Limb (tissue), 2 donors: ENCODE data around the gene GYPB.
"Not testable (repeated sequence)": the region's sequence is repeated elsewhere in the genome, so short reads cannot be mapped to it uniquely, and the experiment has no call there.

Experiments
- DNase-seq, 2 donors: peaks; one replicate each; pipeline ENCODE4 v3.0.0-alpha.2; 2016; ENCODE audit errors: extremely low spot score in 2 of 2

Gene GYPB

DNA sequence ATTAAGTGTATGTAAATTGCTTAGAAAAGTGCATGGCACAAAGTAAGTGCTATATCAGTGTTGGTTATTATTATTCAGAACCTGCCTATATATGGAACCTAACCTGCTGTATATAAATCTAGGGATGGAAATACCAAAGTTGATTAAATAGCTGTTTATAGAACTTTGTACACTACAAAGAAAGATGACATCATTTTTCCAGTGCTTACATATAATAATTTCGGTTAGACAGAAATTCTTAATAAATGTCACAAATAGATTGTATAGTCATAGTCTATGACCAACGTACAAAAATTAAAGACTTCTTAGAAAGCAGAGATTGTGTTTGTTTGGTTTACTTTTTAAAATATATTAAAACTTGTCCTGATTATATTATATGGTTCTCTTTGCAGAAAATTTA, 4.4 kb downstream of the GYPB start:
- DNase-seq, result no peak

DNA sequence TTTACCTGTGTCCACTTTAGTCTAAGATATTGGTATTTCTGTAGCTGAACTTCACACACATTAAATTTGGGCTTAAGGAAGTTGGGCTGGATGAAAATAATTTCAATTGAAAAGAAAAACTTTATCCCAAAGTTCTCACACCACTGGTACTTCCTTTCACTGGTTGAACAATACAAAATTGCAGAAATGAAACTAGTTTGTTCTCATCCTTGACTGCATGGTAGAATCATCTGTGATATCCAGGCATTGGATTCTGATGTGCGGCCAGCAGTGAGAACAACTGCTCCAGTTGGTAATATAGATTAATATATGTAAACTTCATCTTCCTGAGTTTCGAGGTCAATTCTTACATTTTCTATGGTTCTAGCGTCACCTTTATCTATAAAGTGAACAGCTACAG, 10.6 kb downstream of the GYPB start:
- DNase-seq, result not testable (repeated sequence)

DNA sequence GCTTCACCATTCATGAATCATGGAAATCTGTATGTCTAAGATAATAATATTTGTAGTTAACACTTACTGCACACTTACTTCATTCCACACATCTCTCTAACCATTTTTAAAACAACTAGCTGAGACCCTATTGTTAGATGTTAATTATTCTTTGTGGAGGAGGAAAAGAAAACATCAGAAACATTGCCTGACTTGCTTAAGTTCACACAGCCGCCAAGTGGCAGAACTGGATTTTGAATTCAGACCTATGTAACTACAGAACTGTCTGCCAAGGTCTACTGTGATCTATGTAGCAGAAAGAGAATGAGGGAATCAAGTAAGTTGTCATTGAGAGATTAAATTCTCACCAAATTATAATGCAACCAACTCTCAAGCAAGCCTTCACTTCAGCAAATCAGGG, 11.2 kb downstream of the GYPB start:
- DNase-seq, result not testable (repeated sequence)

DNA sequence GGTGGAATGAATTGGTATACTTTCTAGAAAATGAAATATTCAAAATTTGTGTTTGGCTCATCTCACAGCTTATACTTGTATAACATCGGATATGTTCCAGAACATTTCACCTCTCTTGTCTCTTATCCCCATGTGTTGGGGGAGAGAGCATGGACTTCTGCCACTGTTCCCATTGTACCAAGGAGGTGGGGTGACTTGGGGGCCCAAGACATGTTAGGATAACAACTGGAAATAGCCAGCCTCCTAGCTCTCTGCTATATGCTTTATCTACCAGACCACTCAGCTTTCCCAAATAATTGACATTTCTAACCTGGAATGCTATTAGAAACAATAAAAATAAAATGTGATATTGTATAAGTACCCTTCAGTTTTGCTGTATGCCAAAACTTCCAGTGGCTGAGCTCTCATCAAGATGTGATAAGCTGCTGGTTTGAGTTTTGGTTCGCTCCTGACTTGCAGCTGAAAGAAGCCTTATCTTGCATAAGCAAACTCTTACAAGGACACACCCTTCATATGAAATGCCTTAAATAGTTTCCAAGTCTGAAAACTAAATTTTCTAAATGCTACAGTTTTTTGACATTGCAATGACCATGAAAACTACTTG, 12.9 kb downstream of the GYPB start:
- not testable (repeated sequence) for DNase-seq

DNA sequence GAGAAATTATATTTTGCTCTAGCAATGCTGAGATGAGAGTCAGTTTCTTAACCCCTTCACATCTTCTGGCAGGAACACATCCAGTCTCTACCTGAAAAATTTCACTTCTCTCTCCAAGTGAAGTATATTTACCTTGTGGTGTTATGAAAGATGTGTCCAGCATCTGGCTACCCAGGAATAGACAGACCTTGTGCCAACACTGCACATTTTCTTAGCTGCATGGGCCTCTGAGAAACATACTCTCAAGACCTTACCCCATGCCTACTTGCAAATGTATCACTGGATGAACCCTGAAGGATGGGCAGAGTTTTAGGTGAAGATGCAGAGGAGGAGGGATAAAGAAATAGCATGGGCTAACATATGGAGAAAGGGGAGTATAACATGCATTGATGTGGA, 13.6 kb downstream of the GYPB start:
- DNase-seq, result not testable (repeated sequence)

DNA sequence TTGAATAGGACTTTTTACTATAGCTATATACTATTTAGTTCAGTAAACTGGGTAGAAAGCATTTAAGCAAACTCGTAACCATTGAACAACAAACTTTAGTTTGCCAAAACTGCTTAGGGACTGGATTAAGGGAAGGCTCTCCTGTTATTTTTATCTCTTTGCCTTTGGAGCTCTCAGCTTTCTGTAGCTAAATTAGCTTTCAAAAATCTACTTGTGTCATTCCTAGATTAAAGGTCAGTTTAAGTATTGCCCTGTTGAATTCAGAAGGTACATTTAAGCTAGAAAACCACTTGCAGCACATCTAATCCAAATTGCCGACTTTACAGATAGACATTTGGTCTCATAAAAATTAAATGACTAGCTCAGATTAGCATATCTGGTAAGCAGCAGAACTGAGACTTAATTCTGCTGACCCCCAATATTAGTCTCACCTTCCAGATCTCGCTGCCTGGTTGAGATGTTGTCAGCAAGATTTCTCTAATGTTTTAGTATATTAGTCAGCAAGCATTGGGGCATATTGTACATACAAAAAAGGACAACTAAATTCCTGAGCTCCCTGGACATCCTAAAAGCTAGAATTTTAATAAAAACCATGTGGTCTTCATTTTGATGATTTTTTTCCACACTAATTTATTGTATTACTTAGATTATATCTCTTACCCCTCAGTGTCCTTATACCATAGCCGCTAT, 14.2 kb downstream of the GYPB start:
- not testable (repeated sequence) for DNase-seq

DNA sequence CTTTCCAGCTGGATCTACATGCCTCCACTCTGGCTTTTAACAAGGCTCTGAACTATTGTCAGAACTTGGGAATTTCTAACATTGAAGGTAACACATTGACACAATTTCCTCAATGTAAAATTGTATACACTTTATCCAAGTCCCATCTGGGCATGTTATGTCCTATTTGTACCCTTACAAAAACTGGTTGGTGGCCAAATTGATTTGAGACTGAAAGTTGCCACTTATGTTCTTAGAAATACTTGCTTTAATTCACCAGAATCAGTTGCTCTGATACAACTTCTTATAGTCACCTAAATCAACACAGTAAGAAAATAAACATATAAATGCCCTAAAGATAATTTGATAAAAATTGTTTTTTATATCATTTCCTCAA, 15.3 kb downstream of the GYPB start:
- DNase-seq, result not testable (repeated sequence)

DNA sequence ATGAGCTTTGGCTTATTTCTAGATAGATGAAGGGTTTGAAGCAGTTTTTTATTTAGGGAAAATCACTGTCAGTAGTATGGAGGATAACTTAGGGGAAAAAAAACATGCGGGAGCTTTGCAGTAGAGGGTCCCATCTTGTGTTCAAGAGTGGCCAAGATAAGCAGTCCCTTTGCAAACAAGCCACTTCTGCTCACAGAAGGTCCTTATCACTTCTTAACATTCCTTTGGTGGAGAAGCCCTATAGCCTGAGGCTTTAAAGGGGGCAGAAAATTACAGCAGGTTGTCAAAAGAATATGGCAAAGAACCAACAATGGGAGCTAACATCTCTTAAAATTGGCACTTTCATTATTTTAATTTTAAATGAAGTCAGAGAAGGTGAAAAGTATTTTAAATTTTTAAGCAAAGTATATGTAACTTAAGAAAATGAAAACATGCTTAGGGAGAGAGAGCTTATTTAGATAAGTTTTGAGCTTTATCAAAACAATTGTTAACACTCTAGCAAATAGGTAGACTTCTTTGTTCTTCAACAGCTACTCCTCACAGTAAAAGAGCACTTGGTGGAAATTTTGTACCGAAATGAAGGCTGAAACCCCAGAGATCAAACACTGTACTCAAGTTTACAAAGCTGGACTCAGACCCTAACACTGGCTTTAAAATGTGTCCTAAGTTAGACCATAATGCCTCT, 15.8 kb downstream of the GYPB start:
- not testable (repeated sequence) for DNase-seq

DNA sequence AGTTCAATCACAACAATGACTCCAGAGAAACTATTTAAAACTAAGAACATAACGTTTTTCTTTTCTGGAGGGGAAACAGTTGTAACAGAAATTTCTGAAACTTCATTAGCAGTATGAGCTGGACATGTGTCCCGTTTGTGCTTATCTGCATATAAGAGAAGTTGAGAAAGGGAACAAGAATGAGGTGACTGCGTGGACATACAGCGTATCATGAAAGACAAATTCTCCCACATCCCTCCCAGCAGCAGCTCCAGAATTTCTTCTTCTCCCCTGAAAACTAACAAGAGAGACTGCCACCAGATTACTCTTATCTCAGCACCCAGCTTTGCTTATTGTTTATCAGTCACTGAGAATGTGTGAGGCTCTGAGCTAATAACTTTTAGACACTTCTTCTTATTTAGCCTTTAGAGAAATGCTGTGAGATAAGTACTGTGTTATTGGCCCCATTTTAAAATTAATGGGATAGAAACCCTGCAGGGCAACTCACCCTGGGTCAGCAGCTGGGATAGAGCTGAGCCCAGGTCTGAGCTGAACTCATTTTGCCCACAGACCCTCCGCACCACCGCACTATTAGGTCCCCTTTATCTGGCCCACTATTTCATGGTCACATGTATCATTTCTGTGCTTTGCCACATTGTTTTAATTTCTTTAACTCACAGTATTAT, 18.7 kb downstream of the GYPB start:
- DNase-seq, result not testable (repeated sequence)

DNA sequence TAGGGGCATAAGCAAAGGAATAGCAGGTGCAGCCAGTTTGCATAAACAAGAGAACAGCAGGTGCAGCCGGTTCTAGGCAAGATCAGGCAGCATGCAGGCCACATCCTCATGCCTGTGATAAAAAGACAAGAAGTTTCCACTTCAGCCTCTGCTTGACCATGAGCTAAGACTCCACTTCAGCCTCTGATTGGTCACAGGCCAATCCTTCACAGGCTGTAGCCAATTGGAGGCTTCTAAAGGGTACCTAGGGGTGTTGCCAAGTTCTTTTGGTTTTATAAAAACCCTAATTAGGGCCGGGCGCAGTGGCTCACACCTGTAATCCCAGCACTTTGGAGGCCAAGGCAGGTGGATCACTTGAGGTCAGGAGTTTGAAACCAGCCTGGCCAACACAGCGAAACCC, 23.0 kb downstream of the GYPB start:
- not testable (repeated sequence) for DNase-seq

DNA sequence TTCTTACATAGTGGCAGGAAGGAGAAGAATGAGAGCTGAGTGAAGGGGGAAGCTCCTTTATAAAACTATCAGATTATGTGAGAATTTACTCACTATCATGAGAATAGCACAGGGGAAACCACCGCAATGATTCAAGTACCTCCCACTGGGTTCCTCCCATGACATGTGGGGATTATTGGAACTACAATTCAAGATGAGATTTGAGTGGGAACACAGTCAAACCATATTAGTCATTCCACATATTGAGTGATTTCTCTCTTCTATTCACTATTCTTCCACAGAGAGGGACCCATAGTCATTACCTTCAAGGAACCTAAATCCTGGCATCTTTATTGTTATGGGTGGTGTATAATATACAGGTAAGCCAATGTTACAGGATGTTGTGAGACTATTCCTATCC, 27.4 kb downstream of the GYPB start:
- not testable (repeated sequence) for DNase-seq

DNA sequence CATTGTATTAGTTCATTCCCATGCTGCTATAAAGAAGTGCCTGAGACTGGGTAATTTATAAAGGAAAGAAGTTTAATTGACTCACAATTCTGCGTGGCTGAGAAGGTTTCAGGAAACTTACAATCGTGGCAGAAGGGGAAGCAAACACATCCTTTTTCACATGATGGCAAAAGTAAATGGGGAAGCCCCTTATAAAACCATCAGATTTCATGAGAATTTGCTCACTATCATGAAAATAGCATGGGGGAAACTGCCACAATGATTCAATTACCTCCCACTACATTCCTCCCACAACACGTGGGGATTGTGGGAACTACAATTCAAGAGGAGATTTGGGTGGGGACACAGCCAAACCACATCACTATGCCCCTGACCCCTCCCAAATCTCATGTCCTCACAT, 28.5 kb downstream of the GYPB start:
- DNase-seq, result not testable (repeated sequence)

DNA sequence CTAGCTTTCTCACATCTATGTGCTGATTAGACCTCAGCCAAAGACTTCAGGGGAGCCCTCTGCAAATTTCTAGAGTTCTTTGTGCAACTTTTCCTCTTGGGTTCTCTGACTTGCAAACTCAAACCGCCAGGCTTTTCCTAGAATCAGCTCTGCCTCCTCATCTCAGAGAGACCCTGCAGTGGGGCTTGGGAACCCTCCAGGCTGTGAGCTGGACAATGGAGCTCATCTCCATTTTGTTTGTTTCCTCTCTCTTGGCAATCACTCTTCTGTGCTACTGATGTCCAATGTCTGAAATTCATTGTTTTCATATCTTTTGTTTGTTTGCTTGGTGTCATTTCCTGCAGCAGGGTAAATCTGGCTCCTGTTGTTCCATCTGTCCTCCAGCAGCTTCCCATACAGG, 33.0 kb downstream of the GYPB start:
- no peak for DNase-seq

DNA sequence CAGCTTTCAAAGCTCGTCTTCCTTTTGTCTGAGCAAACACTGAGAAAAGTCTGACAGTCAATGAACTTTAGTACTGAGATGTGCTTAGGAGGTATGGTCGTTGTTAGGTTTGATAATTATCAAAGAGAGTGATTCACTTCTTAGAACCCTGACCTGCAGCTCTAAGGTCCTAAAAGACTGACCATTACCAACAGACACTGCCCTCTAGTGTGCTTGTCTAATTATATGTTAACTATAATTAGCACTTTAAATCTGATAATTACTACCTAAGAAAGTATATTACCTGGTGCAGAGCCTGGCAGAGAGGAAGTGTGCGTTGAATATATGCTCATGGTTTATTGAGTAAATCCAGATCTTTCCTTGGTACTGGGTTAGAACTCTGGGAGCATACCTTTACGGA, 38.4 kb downstream of the GYPB start:
- not testable (repeated sequence) for DNase-seq

DNA sequence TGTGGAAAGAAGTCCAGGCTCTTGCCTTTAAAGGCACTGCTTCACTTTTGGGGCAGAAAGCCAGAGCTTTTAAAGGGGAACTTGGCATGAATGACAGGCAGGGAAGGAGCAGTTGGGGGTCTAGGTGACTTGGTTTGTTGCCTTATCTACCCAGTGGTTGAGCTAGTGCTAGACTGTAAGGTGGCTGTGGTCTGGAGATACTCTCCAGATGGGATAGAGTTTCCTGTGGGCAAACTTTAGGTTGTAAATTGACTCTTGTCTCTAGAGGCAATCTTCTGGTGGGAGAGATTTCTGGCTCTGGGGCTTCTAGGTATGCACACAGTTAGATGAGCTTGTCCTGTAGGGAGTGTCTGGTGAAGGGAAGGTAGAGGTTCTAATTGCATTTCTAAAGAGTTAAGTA, 43.7 kb downstream of the GYPB start:
- DNase-seq, result not testable (repeated sequence)

DNA sequence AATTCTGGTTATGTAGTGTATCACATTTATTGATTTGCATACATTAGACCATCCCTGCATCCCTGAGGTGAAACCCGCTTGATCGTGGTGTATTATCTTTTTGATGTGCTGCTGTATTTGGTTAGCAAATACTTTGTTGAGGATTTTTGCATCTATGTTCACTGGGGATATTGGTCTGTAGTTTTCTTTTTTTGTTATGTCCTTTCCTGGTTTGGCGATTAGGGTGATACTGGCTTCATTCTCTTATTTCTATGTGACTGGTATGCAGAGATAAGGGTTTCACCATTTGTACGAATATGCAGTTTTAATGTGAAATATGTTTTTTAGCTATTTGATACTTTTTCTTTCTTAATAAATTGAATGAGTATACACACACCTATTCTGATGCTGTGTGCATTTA, 45.2 kb downstream of the GYPB start:
- not testable (repeated sequence) for DNase-seq

DNA sequence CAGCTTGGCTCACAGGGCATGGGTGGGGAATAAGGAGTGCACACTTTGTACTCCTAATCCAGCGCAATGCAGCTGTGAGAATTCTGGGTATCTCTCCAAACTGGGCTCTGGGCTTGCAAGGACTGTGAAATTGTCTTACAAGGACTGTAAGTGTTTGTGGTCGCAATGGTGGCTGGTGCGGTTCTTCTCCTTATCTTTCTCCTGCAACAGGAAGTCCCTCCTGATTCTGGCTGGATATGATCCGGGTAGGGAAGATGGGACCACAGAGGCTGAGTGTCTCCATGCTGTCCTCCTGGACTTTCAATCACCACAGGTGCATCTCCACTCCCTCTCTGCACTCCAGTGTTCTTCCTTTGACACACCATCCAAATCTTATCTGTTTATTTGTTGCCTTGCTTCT, 58.1 kb downstream of the GYPB start:
- DNase-seq, result no peak

DNA sequence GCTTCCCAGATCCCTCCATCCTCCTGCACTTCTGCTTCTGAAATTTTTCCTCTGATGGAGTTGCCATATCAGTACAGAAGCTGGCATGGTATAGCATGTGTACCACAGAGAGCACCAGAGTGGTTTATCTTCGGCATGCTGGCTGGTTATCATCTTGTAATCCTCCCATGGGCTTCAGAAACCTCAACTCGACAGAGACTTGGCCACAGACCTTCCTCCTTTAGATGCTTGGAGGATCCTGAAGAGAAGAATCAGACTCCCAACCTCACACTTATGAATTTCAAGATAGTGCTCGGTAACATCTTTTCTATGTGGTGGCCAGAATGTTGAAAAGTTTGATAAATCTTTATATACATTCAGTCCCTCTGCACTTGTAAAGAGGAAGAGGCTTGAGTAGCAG, 63.9 kb downstream of the GYPB start:
- DNase-seq, result not testable (repeated sequence)

DNA sequence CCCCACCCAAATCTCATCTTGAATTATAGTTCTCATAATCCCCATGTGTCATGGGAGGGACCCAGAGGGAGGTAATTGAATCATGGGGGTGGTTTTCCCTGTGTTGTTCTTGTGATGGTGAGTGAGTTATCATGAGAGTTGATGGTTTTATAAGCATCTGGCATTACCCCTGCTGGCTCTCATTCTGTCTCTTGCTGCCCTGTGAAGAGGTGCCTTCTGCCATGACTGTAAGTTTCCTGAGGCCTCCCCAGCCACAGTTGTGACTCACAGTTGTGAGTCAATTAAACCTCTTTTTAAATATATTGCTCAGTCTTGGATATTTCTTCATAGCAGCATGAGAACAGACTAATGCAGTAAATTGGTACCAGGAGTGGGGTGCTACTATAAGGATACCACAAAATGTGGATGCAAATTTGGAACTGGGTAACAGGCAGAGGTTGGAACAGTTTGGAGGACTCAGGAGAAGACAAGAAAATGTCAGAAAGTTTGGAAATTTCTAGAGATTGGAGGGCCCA, 67.7 kb downstream of the GYPB start:
- DNase-seq, result not testable (repeated sequence)

DNA sequence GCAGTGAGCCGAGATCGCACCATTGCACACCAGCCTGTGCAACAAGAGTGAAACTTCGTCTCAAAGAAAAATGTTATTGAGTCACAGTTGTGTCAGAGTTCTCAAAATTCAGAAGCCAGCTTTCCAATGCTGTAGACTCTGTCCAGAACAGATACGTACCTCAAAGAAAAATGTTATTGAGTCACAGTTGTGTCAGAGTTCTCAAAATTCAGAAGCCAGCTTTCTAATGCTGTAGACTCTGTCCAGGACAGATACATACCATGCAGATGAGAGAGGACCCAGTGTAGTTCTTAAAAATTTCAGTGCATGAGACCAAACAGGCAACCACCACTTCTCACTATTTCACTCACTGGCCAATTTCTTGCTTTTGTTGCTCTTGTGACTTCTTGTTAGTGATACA, 68.2 kb downstream of the GYPB start:
- not testable (repeated sequence) for DNase-seq

DNA sequence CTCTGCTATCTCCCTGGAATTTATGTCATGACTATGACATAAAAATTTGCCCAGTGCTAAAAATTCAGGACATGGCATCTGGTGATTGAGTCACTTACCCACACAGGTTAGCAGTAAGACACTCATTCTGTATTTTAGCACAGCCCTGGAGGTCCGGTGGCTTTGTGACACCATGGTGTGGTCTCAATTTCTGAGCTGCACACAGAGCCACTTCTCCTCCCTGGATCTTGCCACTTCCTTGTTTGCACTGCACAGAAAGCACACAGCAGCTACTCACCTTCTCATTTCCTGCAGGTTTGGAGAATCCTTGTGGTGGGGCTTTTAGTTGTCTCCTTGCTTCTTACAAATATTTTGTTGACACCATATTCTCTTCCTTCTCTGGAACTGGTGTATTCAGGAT, 69.0 kb downstream of the GYPB start:
- not testable (repeated sequence) for DNase-seq

DNA sequence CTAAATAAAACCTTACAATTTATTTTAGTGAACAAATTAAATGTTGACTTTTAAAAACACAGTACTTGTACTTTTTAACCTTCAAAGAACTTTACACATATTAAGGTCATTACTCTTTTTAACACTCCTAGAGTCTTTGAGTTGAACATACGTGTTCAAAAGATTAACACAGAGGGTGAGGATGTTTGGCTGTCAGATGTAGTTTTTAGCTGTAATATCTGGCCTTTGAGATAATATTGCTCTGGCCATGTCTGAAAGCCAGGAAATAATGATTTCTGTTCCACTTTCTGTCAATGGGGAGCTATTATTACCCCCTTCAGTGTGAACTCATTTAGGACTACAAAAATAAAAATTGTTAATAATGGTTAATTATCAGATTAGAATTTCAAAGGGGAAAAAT, 71.7 kb downstream of the GYPB start:
- DNase-seq, result not testable (repeated sequence)
